GM12872 (cell line): Measurements from ENCODE around the gene RAMP1.

Source experiments
- CTCF ChIP-seq: IDR thresholded peaks from 3 replicates; pipeline ENCODE4 v1.5.1; 2011; ENCODE audit warnings: low read depth, mild to moderate bottlenecking, low read length, moderate library complexity; ENCODE audit not compliant: insufficient read depth

Gene RAMP1

GRCh38 chr2:237917696-237918374 lies 58.4 kb downstream of the RAMP1 start:
- no peak for TF ChIP-seq CTCF

- no peak for TF ChIP-seq CTCF
These were observed 60.2 kb downstream of the RAMP1 start for GRCh38 chr2:237919593-237919992.

DNA sequence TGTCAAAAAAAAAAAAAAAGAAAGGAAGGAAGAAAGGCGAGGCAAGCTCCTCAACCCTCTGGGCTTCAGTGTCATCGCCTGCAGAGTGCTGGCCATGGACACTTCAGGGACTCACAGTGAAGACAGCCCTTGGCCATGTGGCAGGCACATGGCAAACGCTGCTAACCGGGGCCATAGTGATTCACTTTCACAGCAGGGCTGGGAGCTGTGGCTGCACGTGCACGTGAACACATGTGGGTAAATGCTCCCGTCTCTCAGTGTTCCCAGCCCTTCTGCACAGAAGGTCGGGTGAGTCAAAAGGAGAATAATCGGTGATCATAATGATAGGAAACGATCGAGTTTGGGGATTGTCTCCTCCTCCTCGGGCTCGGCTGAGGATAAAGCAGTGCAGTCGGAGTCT lies 61.2 kb downstream of the RAMP1 start:
- TF ChIP-seq CTCF = no peak

DNA sequence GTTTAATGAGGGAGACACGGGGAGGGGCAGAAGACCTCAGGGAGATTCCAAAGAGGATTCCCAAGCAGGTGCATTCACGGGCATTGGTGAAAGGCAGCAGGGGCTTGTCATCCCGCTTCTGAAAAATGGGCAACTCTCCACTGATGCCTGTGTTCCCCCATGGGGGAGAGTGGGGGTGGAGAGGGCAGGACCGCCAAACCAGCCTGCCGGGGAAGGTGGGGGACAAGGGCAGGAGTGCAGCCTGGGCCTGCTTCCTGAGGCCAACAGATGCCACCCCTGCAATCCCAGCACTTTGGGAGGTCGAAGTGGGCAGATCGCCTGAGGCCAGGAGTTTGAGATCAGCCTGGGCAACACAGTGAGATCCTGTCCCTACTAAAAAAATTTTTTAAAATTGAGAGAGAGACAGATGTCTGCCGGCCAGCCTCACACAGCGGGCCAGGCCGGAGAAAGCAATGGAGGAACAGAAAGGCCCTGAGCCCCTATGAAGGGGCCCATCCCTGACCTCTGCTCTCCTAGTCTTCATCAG lies 62.6 kb downstream of the RAMP1 start:
- no peak for TF ChIP-seq CTCF

DNA sequence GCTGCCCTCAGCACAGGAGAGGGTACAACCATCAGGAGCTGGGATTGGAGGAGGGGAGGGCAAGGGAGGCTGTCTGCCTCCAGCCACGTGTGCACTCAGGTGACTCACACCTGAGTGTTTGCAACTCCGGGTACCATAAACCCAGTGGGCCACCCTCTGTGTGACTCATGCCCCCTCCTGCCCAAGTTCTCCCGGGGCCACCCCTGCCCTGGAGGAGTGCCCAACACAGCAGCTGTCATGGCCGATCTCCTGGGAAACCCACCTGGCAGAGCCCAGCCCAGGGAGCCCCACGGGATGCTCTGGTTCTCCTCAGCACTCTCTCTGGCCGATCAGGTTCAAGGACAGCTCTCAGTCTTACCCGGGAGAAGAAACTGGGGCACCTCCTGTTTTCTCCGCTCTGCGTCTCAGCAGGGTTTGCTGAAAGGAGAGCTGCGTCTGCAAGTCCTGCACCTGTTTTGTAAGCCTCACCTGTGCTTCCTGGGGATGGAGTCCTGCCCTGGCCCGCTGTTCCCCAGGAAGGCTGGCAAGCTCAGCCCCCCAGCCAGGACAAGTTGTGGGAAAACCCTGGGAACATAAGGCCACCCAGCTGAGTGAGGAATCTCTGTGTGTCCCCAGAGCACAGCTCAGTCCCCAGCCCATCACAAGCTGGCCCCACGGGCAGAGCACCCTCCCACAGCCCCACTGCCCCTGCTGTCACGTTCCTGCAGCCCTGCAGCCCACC lies 63.4 kb downstream of the RAMP1 start:
- TF ChIP-seq CTCF = no peak

GRCh38 chr2:237923481-237924163 lies 64.2 kb downstream of the RAMP1 start:
- peak; percentile 80 for TF ChIP-seq CTCF

DNA sequence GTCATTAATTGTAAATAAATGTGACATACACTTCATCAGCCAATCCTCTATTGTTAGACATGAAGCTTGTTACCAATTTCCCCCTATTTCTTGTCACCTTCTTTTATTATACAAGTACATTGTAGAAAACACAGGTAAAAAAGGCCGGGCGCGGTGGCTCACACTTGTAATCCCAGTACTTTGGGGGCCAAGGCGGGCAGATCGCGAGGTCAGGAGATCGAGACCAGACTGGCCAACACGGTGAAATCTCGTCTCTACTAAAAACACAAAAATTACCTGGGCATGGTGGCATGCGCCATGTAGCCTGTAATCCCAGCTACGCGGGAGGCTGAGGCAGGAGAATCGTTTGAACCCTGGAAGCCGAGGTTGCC lies 64.7 kb downstream of the RAMP1 start:
- no peak for TF ChIP-seq CTCF
